Endodermal cell (in vitro differentiated cells): ENCODE data around the gene CAMSAP1. TPM values are rescaled to one million over a fixed set of nuclear protein-coding genes. Genes with fewer than 3 reads are reported as not detected.
A peak's percentile ranks its signal among the peaks of the same experiment; 100 is the strongest.

Experiments used
- DNase-seq: peaks from one replicate; pipeline ENCODE4 v3.0.0-alpha.2; 2017
- H3K27ac ChIP-seq: 2 replicates; pipeline ENCODE4 v1.5.1; 2013; ENCODE audit warnings: mild to moderate bottlenecking, low read depth, low read length, moderate library complexity
- H3K27me3 ChIP-seq: 2 replicates; pipeline ENCODE4 v1.6.1; 2013; ENCODE audit warnings: mild to moderate bottlenecking, low read length, moderate library complexity; ENCODE audit not compliant: insufficient read depth, control insufficient read depth, poor library complexity, severe bottlenecking
- H3K36me3 ChIP-seq: 2 replicates; pipeline ENCODE4 v1.7.0; 2013; ENCODE audit warnings: mild to moderate bottlenecking, low read length, moderate library complexity; ENCODE audit not compliant: control insufficient read depth, insufficient read depth
- H3K4me1 ChIP-seq: one replicate; pipeline ENCODE4 v1.7.0; 2013; ENCODE audit warnings: low read length; ENCODE audit not compliant: control insufficient read depth, insufficient read depth
- H3K4me3 ChIP-seq: 2 replicates; pipeline ENCODE4 v1.5.1; 2013; ENCODE audit warnings: mild to moderate bottlenecking, low read length, moderate library complexity
- H3K9ac ChIP-seq: 2 replicates; pipeline ENCODE4 v1.6.1; 2013; ENCODE audit warnings: mild to moderate bottlenecking, low read length, moderate library complexity; ENCODE audit not compliant: poor library complexity, severe bottlenecking; ENCODE audit errors: extremely low read depth
- H3K9me3 ChIP-seq: 2 replicates; pipeline ENCODE4 v1.6.1; 2013; ENCODE audit warnings: mild to moderate bottlenecking, low read length, moderate library complexity; ENCODE audit not compliant: control insufficient read depth
- H3K27ac Mint-ChIP-seq: 2 replicates; pipeline ENCODE4 v1.8.0; 2020; ENCODE audit warnings: mixed read lengths
- H3K27me3 Mint-ChIP-seq: 2 replicates; pipeline ENCODE4 v1.8.0; 2021; ENCODE audit warnings: mild to moderate bottlenecking, mixed read lengths; ENCODE audit not compliant: insufficient read depth
- H3K36me3 Mint-ChIP-seq: 2 replicates; pipeline ENCODE4 v1.8.0; 2020; ENCODE audit warnings: low read depth, mixed read lengths
- H3K4me1 Mint-ChIP-seq: 2 replicates; pipeline ENCODE4 v1.8.0; 2020; ENCODE audit warnings: mixed read lengths
- H3K4me3 Mint-ChIP-seq: 2 replicates; pipeline ENCODE4 v1.8.0; 2020; ENCODE audit warnings: mild to moderate bottlenecking, moderate library complexity, mixed read lengths
- H3K9me3 Mint-ChIP-seq: 2 replicates; pipeline ENCODE4 v1.8.0; 2020; ENCODE audit warnings: mild to moderate bottlenecking, mixed read lengths
- CTCF ChIP-seq: fragments of 200-600 bp; sonication (generic); conservative IDR thresholded peaks from 2 replicates; pipeline ENCODE4 v1.5.0; 2021; ENCODE audit warnings: antibody characterized with exemption, mild to moderate bottlenecking
- WGBS, 2 experiments: methylation state at CpG; one replicate each; pipeline versions ENCODE4 v1.1.5 to v1.1.7; 2013; ENCODE audit warnings: missing lambda C conversion rate in 2 of 2, mixed read lengths in 1 of 2; ENCODE audit not compliant: insufficient coverage in 1 of 2, insufficient read length in 1 of 2; 5-methylcytosine and 5-hydroxymethylcytosine counted together
- total RNA-seq, 2 donors: library from RNA; stranded (reverse); fragmentation: NEBNext Ultra II Directional in 1 of 2; extraction: Animal tissue kit (Norgen Biotek cat#: 25700) in 1 of 2; gene quantifications; 2 replicates in 1 of 2; 3 replicates in 1 of 2; pipeline ENCODE4 v1.2.1, GENCODE V29; 2021

CAMSAP1 gene
- total RNA-seq, 2 donors from 2014 or later = 40.1 to 43.1 TPM

- peaks cover 83% of the 10 kb centered on the region for H3K36me3 Mint-ChIP-seq
- H3K9me3 Mint-ChIP-seq = no peaks in the 10 kb centered on the region
- Histone ChIP-seq H3K27ac (no peak overlapping the region), H3K4me1 (no peaks in the 10 kb centered on the region), H3K9me3 (no peaks in the 10 kb centered on the region), H3K27me3 (no peaks in the 10 kb centered on the region), H3K4me3 (no peak overlapping the region), H3K36me3 (peaks cover 76% of the 10 kb centered on the region), H3K9ac (no peak overlapping the region)
- 93 to 96% methylated on average over 11 to 14 of the region's 14 CpGs for WGBS, 2 experiments
- no peaks in the 10 kb centered on the region for H3K27me3 Mint-ChIP-seq
- H3K27ac Mint-ChIP-seq = no peak overlapping the region
- no peak for TF ChIP-seq CTCF
- no peak for DNase-seq
- no peak overlapping the region for H3K4me3 Mint-ChIP-seq
- H3K4me1 Mint-ChIP-seq = no peaks in the 10 kb centered on the region
Measured at GRCh38 chr9:135813671-135814290, 93.6 kb downstream of the CAMSAP1 start.

- Mint-ChIP-seq H3K4me3 (no peak overlapping the region), H3K27me3 (no peaks in the 10 kb centered on the region), H3K9me3 (no peaks in the 10 kb centered on the region), H3K4me1 (no peaks in the 10 kb centered on the region), H3K27ac (no peak overlapping the region), H3K36me3 (peaks cover 77% of the 10 kb centered on the region)
- Histone ChIP-seq H3K4me1 (no peaks in the 10 kb centered on the region), H3K9me3 (no peaks in the 10 kb centered on the region), H3K27me3 (no peaks in the 10 kb centered on the region), H3K9ac (no peak overlapping the region), H3K4me3 (no peak overlapping the region), H3K36me3 (peaks cover 78% of the 10 kb centered on the region), H3K27ac (no peak overlapping the region)
- TF ChIP-seq CTCF = no peak
- WGBS, 2 experiments = 96% methylated on average over 4 to 13 of the region's 13 CpGs
- no peak for DNase-seq
Measured at GRCh38 chr9:135812961-135813360, 94.4 kb downstream of the CAMSAP1 start.

- H3K36me3 ChIP-seq = peaks cover 72% of the 10 kb centered on the region
Measured at GRCh38 chr9:135811801-135812200, 95.5 kb downstream of the CAMSAP1 start.

More at GRCh38 chr9:135811801-135812200, 95.5 kb downstream of the CAMSAP1 start:
- no peak overlapping the region for H3K4me3 ChIP-seq
- H3K4me1 Mint-ChIP-seq = no peaks in the 10 kb centered on the region
- no peaks in the 10 kb centered on the region for H3K9me3 Mint-ChIP-seq
- H3K36me3 Mint-ChIP-seq = peaks cover 67% of the 10 kb centered on the region
- DNase-seq = no peak
- no peaks in the 10 kb centered on the region for H3K27me3 ChIP-seq
- no peak for TF ChIP-seq CTCF
- H3K9me3 ChIP-seq = no peaks in the 10 kb centered on the region
- H3K4me1 ChIP-seq = no peaks in the 10 kb centered on the region
- no peak overlapping the region for H3K9ac ChIP-seq
- no peak overlapping the region for H3K27ac ChIP-seq
- no peaks in the 10 kb centered on the region for H3K27me3 Mint-ChIP-seq
- WGBS, 2 experiments = 95 to 97% methylated on average over 11 of the region's 11 CpGs
- peak overlapping the region; percentile 26 for H3K27ac Mint-ChIP-seq
- no peak overlapping the region for H3K4me3 Mint-ChIP-seq
